ENCODE measurements around the gene CARF.

DNA sequence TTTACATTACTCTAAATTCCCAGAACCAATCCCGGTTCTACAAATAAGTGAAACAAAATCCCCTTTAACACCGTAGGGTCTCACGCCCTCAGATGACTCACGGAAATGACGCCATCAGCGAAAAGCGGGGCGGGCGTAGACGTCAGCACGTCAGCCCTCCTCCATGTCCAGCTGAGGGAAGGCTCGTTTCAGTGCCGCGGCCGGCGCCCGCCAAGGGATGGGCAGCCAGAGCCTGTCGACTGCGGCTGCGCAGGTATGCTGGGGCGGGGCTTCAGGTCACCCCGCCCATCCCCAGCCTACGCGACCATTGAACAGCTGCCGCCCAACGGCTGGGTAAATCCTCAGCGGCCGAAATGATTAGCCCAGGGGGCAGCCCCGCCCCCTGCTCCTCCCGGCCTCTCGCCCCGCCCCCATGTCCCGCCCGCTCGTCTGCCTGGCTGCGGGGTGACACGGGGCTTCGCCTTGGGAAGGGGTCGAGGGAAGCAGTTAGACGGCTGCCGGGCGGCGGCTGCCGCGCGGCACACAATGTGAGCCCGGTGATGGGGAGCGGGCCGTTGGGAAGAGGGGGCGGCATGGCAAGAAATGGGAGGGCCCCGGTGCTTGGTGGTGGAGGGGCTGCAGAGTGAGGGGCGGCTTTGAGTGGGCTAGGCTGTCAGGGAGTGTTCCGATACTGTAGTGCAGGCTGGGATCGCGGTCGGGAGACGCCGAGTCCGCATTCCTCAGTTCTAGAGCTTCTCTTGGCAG, 102.6 kb downstream of the CARF start, which contains the start of gene NBEAL1:
- TF ChIP-seq EZH2phosphoT487 (IDR thresholded peaks at IDR 0.05; ENCODE audit: insufficient read depth, low read depth) (no peak), EZH2 (IDR thresholded peaks at IDR 0.05; ENCODE audit: insufficient read depth, poor library complexity, severe bottlenecking) (no peak)

All from GM23248 (cell line).